IPS DF 4.7 (cell line): ENCODE results near the gene IQSEC1.

Experiments
- DNase-seq: peaks from one replicate; pipeline ENCODE4 v3.0.0-alpha.2; 2013; ENCODE audit warnings: low spot score; ENCODE audit errors: extremely low read depth

Gene IQSEC1

DNA sequence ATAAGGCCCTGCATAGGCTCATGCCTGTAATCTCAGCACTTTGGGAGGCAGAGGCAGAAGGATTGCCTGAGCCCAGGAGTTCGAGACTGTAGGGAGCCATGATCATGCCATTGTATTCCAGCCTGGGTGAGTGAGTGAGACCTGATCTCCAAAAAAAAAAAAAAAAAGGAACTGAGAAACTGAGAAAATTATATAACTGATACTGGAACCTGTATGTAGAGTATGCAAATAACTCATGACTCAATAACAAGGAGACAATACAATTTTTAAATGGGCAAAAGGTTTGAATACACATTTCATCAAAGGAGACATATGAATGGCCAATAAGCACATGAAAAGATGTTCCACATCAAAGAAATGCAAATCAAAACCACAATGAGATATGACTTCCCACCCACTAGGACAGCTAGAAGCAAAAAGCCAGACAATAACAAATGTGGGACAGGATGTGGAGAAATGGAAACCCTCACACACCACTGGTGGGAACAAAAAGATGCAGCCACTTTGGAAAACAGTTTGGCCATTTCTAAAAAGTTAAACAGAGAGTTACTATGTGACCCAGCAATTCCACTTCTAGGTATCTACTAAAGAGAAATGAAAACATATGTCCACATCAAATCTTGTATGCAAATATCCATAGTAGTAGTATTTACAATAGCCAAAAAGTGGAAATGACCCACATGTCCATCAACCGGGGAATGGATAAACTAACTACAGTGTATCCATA, 70.7 kb downstream of the IQSEC1 start:
- no peak for DNase-seq

DNA sequence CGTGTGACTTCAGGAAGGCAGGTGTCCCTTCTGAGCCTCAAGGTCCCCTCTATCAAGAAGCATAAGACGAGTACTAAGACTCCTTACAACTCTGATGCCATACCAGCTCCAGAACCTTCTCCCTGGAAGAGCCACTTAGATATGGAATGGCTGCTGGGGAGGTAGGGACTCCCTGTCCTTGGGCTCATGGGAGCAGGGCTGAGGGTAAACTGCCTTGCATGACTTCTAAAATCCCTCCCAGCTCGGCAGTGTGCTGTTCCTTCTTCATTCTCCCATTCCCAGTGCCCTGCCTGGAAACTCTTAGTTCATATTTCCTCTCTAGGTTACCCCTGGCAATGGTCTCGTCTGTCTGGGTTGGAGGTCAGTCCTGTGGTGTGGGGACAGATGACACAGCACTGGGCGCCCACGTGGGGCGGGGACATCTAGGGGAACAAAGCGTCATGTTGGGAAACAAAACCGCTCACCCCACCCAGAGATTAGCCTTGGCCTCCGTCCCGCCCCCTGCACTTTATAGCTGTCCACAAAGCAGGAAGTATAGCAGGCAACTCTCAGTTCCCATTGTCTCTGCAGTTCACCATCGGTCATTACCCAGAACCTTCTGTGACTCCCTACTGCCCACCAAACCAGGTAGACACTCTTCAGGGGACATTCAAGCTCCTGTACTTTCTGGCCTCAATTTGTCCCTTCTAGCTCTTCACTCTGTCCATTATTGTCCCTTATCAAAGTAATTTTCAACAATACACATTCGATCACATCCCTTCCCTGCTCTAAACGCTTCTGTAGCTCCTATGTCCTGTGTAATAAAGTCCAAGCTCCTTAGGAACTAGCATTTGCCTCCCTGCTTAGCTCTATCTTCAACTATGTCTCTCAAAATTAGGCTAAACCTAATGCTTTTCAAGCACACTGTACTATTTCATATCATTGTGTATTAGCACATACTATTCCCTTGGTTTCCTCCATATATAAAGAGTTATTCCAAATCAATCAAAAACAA, 73.8 kb downstream of the IQSEC1 start:
- no peak for DNase-seq

DNA sequence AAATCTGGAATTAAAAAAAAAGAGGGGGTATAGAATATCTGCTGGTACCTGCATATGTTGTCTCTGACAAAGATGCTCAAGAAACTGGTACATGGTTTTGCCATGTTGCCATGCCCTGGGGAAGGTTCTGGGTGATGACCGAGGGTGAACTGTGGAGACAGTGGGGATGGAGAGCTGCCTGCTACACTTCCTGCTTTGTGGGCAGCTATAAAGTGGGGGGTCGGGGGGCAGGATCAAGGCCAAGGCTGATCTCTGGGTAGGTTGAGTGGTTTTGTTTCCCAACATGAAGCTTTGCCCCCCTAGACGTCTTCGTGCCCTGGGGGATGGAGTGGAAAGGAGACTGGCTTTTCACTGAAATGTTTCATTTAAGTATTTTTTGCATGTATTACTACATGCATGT, 74.6 kb downstream of the IQSEC1 start:
- DNase-seq, result no peak

GRCh38 chr3:12997387-12997786, 75.8 kb downstream of the IQSEC1 start:
- no peak for DNase-seq

- DNase-seq, result no peak
Observed at GRCh38 chr3:12996181-12996506, 77.1 kb downstream of the IQSEC1 start.

DNA sequence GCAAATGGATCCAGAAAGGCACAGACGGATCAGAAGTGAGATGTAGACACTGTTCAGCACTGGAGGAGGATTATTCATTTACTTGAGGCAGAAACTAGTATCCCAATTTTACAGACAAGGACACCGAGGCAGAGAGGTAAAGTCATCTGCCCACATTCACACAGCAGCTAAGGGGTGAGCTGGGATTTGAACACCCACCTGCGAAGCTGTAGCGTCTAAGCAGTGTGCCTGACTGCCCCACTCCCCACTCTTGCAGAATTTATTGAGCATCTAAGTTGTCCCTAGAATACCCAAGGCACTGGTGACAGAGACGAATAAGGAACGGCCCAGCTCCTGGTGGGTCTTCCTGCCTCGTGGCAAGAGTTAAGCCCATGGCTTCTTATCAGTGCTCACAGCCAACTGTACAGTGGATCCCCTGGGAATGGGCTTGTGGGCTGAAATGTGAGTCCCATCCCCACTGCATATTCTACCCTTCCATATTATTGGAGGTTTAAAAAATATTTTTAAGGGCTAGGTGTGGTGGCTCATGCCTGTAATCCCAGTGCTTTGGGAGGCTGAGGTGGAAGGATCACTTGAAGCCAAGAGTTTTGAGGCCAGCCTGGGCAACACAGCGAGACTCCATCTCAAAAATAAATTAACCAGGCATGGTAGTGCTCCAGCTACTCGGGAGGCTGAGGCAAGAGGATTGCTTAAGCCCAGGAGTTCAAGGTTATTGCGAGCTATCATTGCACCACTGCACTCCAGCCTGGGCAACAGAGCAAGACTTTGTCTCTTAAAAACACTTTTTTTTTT, 77.6 kb downstream of the IQSEC1 start:
- no peak for DNase-seq

GRCh38 chr3:12994607-12995388, 78.4 kb downstream of the IQSEC1 start:
- DNase-seq, result no peak

DNA sequence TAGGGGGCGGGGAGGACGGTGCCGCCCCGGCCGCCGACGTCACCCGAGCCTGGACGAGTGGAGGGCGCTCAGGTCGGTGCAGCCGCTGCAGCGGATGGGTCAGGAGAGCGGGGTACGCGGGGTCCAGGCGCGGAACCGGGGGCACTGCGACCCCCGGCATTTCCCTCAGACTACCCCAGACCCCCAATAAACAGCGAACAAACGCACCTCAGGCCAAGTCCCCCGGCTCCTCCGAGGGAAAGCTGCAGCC, 78.9 kb downstream of the IQSEC1 start:
- no peak for DNase-seq

GRCh38 chr3:12993517-12994356, 79.5 kb downstream of the IQSEC1 start:
- DNase-seq, result no peak

DNA sequence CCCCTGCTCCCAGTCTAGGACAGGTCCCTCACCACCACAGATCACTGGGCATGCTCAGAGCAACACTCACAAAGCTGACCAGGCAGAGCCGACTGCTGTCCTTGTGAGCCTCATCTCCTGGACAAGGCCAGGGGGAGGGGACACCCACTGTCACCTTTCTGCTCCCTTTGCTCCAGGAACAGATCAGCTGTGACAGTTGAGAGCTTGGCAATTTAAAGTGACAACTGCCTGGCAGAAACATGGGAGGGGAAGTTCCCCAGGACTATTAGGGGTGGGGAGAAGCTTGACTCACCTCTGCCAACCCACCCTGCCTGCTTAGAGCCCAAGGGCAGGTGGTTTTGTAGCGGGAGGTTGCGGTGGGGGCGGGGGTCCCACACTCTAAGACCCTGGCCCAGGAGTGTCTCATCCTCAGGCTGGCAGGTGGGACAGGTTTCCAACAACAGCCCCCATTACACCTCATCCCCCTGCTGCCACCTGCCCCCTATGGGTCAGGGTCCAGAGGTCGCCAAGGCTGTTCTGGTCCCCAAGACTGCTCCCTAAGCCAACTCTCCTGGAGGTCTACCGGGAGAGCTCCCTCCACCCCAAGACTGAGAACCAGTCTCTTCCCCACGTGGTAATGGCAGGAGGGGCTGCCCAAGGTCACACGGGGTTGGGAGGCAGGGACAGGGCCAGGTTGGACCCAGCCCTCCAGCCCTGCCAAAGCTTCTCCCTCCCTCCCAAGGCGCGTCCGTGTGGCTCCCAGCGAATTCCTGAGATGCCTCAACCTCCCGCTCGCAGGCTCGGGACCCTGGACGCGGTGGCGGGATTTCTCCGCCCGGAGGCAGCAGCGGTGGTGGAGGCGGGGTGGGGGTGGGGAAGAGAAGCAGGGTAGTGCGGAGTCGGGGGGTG, 80.4 kb downstream of the IQSEC1 start:
- DNase-seq, result no peak

DNA sequence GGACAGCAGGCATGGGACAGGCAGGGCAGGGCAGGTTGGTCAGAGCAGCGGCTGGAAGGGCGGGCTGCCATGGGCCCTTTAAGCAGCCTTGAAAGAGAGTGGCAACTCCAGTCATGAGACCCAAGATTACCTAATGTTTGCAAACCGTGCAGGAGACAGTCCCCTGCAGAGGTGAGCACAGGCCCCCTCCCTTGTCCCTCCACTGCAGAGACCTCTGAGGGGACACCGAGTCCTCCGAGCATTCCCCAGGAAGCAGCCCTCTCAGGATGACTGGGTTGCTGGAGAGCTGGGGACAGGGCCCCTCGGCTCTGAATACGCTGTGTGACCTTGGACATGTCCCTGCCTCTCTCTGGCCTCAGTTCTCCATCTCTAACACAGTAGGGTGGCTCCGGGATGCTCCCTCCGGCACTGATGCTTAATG, 81.4 kb downstream of the IQSEC1 start:
- no peak for DNase-seq

DNA sequence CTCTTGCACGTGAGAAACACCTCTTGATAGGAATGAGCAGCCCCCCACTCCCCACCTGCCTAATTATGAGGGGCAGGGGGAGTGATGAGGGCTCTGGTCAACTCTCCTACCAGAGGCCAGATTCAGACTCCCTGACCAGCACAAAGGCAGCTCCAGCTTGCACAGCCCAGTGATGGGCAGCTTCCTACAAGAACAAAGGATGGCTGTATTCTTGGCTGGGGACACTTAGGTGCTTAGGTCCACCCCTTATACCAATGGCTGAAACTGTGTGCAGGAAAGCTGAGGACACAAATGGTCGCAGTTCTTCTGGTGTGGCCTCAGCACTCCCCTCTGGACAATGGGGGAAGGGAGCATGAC, 81.8 kb downstream of the IQSEC1 start:
- no peak for DNase-seq

- DNase-seq, result no peak
Observed at GRCh38 chr3:12990781-12991480, 82.3 kb downstream of the IQSEC1 start.

DNA sequence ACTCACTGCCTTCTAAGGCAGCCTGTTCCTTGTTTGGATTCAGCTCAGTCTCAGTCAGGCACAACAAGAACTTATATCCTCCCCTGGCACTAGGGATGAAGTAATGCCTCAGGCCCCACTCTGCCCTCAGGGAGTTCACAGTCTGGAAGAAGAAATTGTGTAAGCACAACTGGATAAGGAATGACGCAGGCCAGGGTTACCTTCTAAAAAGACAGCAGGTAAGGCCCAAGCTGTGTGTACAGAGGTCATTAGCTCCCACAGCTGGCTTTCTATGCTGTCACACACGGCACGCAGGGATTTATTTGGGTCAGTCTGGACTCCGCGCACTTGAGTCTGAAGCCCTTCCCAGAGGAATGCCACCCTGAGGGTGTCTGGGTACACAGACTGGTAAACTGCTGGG, 82.9 kb downstream of the IQSEC1 start:
- no peak for DNase-seq

DNA sequence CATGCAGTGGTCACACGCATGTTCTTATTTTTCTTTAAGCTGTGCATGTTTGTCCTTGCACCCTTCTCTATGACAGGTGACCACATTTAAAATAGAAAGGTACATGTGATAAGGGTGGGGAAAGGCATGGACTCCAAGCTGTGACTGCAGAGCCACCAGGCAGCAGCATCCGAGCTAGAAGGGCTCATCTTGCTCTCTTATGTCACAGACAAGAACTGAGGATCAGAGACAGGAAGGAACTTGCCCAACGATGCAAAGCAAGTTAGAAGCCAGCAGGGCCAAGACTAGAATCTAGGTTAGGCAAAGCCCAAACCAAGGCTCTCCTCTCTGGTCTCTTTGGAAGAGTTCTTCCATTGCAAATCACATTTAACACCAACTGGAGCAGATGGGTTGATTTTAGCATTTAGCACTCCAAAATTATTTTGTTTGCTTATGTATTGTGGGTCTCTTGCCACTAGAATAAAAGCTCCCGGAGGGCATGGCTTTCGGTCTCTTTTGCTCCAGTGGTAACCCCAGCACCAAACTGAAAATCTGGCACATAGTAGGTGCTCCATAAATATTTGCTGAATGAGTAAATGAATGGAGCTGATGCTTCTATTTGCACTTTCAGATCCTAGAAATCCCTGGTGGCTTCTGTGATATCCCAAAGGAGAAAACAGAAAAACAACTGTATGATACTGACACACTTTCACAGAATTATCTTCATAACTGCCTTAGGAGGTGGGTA, 84.3 kb downstream of the IQSEC1 start:
- DNase-seq, result no peak

DNA sequence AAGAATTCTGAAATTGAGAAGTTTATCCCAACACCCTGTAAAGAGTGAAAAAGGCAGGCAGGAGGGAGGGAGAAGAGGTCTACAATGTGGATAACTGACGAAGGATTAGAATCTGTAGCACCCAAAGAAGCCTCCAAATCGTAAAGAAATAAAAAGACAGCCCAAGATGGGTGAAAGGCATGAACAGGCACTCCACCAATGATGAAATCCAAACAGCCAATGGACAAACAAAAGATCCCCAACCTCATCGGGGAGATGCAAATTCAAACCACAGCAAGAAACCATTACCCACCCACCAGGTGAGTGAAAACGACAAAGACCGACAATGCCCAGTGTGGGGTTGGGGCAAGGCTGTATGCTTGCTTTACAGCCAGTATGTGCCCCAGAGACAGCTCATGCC, 85.6 kb downstream of the IQSEC1 start:
- DNase-seq, result no peak

- DNase-seq, result no peak
Observed at GRCh38 chr3:12986986-12987385, 86.2 kb downstream of the IQSEC1 start.

DNA sequence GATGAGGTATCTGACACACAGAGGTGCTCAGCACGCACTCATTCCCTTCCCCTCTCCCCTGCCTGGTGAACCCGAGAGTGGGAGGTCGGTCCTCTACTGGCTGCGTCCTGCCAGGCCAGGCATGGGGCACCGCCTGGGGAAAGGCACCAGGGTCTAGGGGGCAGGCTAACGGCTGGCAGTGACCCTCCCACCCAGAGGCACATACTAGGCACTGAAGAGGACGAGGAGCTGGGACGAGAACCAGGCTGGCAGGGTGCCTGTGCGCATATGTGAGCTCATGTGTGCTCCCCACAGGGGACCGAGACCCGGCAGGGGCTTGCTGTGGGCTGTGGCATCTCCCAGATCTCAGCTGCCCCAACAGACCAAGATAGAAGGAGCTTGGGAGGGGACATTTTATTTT, 86.7 kb downstream of the IQSEC1 start:
- DNase-seq, result no peak
